Cardiac muscle cell (in vitro differentiated cells and primary cell): Measurements from ENCODE around the gene PDZD2. TPM values are rescaled to one million over a fixed set of nuclear protein-coding genes. Genes with fewer than 3 reads are reported as not detected.

Source experiments
- DNase-seq, 2 donors: peaks; one replicate each; pipeline versions ENCODE4 v3.0.0 to v3.0.0-alpha.2; 2010 to 2017; ENCODE audit warnings: low read depth in 1 of 2, low spot score in 1 of 2
- H3K27ac ChIP-seq: fragments of 200-600 bp; sonication (generic); 2 replicates; pipeline ENCODE4 v1.5.1; 2016
- H3K27me3 ChIP-seq: fragments of 200-600 bp; sonication (generic); 2 replicates; pipeline ENCODE4 v1.6.0; 2016; ENCODE audit warnings: control low read depth
- H3K36me3 ChIP-seq: fragments of 200-600 bp; sonication (generic); 2 replicates; pipeline ENCODE4 v1.5.1; 2016; ENCODE audit warnings: control low read depth
- H3K4me1 ChIP-seq: fragments of 200-600 bp; sonication (generic); 2 replicates; pipeline ENCODE4 v1.8.1; 2017; ENCODE audit warnings: low read depth, mild to moderate bottlenecking, mixed run types
- H3K4me3 ChIP-seq: fragments of 200-600 bp; sonication (generic); 2 replicates; pipeline ENCODE4 v1.5.1; 2016; ENCODE audit warnings: mild to moderate bottlenecking
- H3K9me3 ChIP-seq: fragments of 200-600 bp; sonication (generic); 2 replicates; pipeline ENCODE4 v1.5.1; 2017; ENCODE audit warnings: low read depth, mild to moderate bottlenecking, control low read depth
- polyA plus RNA-seq: library from polyadenylated mRNA; unstranded; fragments of >200 nt; fragmentation: Nextera tagmentation; extraction: Ambion mirVana; gene quantifications from 2 replicates; pipeline ENCODE4 v1.2.1, GENCODE V29; 2016
- total RNA-seq: library from RNA; depleted of rRNA; stranded (reverse); fragments of >200 nt; gene quantifications from 2 replicates; pipeline ENCODE4 v1.2.3, GENCODE V29; 2016
- TF ChIP-seq, protein P1 (sequence below): IDR thresholded peaks from 2 replicates; pipeline ENCODE4 v1.5.1; 2012; ENCODE audit warnings: low read depth, mild to moderate bottlenecking, low read length

Gene PDZD2
- total and polyA plus RNA-seq, 2 experiments from 2014 or later, result 3.0 to 3.5 TPM

DNA sequence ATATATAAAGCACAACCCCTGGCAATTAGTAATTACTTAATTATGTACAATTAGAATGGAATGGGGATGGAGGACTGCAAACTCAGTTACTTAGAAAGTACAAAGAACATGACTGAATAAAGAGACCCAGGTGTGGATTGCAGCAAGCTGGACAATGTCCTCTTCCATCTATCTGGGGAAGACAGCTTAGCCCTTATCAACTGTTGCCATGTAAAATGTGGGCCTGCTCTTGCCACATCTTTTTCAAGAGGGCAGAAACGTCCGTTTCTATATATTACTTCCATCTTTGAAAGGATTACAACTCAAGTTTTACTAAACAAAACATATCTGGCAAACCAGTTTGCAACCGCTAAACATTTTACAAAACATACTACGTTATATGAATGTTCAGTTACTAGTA, 509.0 kb downstream of the PDZD2 start:
- Histone ChIP-seq H3K9me3 (no peaks in the 10 kb centered on the region), H3K36me3 (no peaks in the 10 kb centered on the region), H3K27ac (peak overlapping the region; percentile 18), H3K4me3 (no peak overlapping the region), H3K27me3 (no peaks in the 10 kb centered on the region), H3K4me1 (peaks cover 45% of the 10 kb centered on the region)
- DNase-seq, result peak in 1 of 2 donors; percentile 48
- TF ChIP-seq, protein P1, sequence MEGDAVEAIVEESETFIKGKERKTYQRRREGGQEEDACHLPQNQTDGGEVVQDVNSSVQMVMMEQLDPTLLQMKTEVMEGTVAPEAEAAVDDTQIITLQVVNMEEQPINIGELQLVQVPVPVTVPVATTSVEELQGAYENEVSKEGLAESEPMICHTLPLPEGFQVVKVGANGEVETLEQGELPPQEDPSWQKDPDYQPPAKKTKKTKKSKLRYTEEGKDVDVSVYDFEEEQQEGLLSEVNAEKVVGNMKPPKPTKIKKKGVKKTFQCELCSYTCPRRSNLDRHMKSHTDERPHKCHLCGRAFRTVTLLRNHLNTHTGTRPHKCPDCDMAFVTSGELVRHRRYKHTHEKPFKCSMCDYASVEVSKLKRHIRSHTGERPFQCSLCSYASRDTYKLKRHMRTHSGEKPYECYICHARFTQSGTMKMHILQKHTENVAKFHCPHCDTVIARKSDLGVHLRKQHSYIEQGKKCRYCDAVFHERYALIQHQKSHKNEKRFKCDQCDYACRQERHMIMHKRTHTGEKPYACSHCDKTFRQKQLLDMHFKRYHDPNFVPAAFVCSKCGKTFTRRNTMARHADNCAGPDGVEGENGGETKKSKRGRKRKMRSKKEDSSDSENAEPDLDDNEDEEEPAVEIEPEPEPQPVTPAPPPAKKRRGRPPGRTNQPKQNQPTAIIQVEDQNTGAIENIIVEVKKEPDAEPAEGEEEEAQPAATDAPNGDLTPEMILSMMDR, result no peak

DNA sequence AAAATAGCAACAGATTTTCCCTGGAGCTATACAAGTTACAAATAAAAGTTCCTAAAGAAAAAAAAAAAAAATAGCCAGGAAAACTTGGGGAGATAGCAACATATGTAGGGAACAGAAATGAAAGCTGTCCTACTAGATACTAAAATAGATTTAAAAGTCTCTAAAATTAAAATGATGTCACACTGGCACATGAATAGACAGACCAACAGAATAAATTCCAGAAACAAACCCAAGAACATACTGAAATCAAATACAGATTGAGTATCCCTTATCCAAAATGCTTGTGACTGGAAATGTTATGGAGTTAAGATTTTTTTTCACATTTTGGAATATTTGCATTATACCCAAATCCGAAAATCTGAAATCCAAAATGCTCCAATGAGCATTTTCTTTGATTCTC, 511.4 kb downstream of the PDZD2 start:
- Histone ChIP-seq H3K4me1 (peaks cover 39% of the 10 kb centered on the region), H3K4me3 (no peak overlapping the region), H3K9me3 (no peaks in the 10 kb centered on the region), H3K36me3 (no peaks in the 10 kb centered on the region), H3K27me3 (no peaks in the 10 kb centered on the region), H3K27ac (no peak overlapping the region)
- TF ChIP-seq, protein P1, result no peak
- no peak for DNase-seq

DNA sequence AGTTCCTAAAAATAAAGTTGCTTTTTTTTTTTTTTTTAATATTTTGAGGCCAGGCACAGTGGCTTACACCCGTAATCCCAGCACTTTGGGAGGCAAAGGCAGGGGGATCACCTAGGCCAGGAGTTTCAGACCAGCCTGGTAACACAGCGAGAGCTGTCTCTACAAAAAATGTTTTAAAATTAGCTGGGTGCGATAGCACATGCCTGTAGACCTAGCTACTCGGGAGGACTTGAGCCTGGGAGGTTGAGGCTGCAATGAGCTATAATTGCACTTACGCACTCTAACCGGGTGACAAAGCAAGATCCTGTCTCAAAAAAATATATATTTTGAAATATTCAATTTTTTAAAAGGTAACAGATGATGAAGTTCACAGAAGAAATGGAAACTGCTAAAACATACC, 512.3 kb downstream of the PDZD2 start:
- Histone ChIP-seq H3K9me3 (no peaks in the 10 kb centered on the region), H3K27ac (peak overlapping the region; percentile 27), H3K36me3 (no peaks in the 10 kb centered on the region), H3K27me3 (no peaks in the 10 kb centered on the region), H3K4me1 (peaks cover 31% of the 10 kb centered on the region), H3K4me3 (no peak overlapping the region)
- TF ChIP-seq, protein P1, result no peak
- DNase-seq, result no peak

DNA sequence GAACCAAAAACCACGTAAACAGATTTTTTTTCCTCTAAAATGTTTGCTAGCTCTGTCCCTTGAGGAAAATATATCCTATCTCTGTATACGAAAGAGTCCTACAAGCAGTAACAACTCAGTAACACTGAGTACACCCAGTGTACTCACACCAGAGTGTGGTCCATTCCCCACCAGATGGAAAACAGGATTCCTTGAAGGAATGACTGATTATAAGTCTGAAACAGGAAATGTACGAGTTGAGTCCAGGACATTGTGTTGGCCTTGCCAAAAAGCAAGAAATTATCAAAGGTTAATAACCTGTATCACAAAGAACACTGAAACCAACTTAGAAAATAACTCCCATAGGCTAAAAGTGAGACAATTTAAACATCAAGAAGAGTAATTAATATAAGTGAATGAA, 514.8 kb downstream of the PDZD2 start:
- Histone ChIP-seq H3K4me3 (no peak overlapping the region), H3K9me3 (no peaks in the 10 kb centered on the region), H3K27me3 (no peaks in the 10 kb centered on the region), H3K4me1 (peaks cover 9% of the 10 kb centered on the region), H3K27ac (no peak overlapping the region), H3K36me3 (no peaks in the 10 kb centered on the region)
- TF ChIP-seq, protein P1, result no peak
- DNase-seq, result peak in 1 of 2 donors; percentile 75

DNA sequence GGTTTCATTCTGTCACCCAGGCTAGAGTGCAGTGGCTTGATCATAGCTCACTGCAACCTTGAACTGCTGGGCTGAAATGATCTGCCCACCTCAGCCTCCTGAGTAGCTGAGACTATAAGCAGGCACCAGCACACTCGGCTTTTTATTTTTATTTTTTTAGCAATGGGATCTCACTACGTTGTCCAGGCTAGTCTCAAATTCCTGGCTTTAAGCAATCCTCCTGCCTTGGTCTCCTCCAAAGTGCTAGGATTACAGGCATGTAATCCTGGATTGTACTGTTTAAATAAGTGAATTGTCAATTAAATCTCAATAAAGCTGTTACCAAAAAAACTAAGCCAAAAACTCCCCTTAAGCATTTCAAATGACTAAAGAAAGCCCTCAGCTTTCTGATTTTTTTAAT, 516.3 kb downstream of the PDZD2 start:
- Histone ChIP-seq H3K36me3 (no peaks in the 10 kb centered on the region), H3K4me3 (no peak overlapping the region), H3K4me1 (peaks cover 21% of the 10 kb centered on the region), H3K27me3 (no peaks in the 10 kb centered on the region), H3K9me3 (no peaks in the 10 kb centered on the region), H3K27ac (no peak overlapping the region)
- DNase-seq, result no peak
- TF ChIP-seq, protein P1, result no peak

DNA sequence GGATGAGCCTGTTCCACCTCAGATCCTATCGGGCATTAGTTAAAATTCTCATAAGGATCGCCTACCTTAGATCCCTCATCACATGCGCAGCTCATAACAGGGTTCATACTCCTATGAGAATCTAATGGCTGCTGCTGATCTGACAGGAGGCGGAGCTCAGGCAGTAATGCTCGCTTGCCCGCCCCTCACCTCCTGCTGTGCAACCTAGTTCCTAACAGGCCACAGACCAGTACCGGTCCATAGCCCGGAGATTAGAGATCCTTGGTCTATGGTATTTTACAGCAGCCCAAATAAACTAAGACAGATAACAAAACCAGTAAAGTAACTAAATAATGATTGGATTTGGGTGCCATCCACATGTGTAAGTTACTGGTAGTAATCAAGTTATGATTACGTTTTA, 517.7 kb downstream of the PDZD2 start:
- Histone ChIP-seq H3K27me3 (no peaks in the 10 kb centered on the region), H3K36me3 (no peaks in the 10 kb centered on the region), H3K4me3 (no peak overlapping the region), H3K27ac (no peak overlapping the region), H3K4me1 (peaks cover 15% of the 10 kb centered on the region), H3K9me3 (no peaks in the 10 kb centered on the region)
- no peak for DNase-seq
- TF ChIP-seq, protein P1, result no peak
